ENCODE measurements around the gene PAX5. TPM values are rescaled to one million over a fixed set of nuclear protein-coding genes. Genes with fewer than 3 reads are reported as not detected.

PAX5 gene
- total RNA-seq, 1 experiment from 2014 or later: 0.39 TPM

DNA sequence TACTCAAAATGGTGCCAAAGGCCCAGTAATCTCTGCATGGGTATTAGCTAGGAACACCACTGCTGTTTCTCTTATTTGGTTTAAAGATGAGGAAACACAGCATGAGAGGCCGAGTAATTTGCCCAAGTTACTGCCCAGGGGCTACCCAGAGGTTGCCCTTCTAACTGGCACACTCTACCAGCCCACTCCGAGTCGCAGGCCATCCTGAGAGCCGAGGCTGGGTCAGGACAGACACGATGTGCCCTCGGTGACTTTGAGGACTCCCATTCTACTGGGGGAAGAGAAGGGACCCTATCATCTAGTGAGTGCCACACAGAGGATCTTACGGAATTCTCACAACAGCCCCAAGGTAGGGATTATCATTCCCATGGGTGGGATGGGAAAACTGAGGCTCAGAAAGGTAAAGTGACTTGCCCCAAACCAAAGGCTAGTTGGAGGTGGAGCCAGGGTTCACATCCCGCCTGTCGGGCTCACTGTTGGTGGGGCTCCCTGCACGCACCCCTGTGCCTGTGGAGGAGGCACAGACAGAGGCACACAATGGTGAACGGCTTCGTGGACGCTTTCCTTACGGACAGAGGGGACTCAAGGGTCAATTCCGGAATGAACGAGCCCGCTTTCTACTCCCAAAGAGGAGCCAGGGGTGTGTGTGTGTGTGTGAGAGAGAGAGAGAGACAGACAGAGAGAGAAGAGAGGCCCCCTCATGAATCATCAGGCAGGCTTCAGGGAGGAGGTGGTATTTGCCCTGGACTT, 236.4 kb downstream of the PAX5 start:
- Histone ChIP-seq H2BK20ac (ENCODE audit: low read depth, low read length, poor library complexity, severe bottlenecking) (no peak overlapping the region), H3K14ac (ENCODE audit: insufficient read depth, low read length) (no peak overlapping the region), H3K9me3 (ENCODE audit: control insufficient read depth, low read depth, low read length) (no peaks in the 10 kb centered on the region), H2BK15ac (ENCODE audit: low read depth, low read length) (no peak overlapping the region), H4K5ac (ENCODE audit: insufficient read length, low read depth, low read length) (no peak overlapping the region), H3T11ph (ENCODE audit: low read length) (no peak overlapping the region), H3K27ac (ENCODE audit: insufficient read length, low read depth, low read length) (no peak overlapping the region), H3K9ac (ENCODE audit: extremely low read depth, insufficient read length, low read length) (no peak overlapping the region), H3K56ac (ENCODE audit: insufficient read length, low read depth, low read length) (no peak overlapping the region), H3K4me1 (ENCODE audit: insufficient read depth, low read length) (no peaks in the 10 kb centered on the region), H3K79me2 (ENCODE audit: insufficient read depth, low read length) (no peaks in the 10 kb centered on the region), H2BK5ac (ENCODE audit: insufficient read length, low read length) (no peak overlapping the region), H3K23me2 (ENCODE audit: insufficient read length, low read depth, low read length, poor library complexity, severe bottlenecking) (no peaks in the 10 kb centered on the region), H3K18ac (ENCODE audit: insufficient read length, low read depth, low read length) (no peak overlapping the region), H3K4me2 (ENCODE audit: insufficient read depth, insufficient read length, low read length) (no peak overlapping the region), H3K27me3 (ENCODE audit: insufficient read depth, low read length) (no peaks in the 10 kb centered on the region), H2AFZ (ENCODE audit: low read length) (no peak overlapping the region), H3K4ac (ENCODE audit: low read depth, low read length) (no peak overlapping the region), H4K91ac (ENCODE audit: insufficient read length, low read depth, low read length) (no peak overlapping the region), H2BK12ac (ENCODE audit: insufficient read length, low read depth, low read length) (no peak overlapping the region), H4K20me1 (ENCODE audit: control insufficient read depth, insufficient read depth, insufficient read length) (no peaks in the 10 kb centered on the region), H2BK120ac (ENCODE audit: low read depth, low read length, poor library complexity, severe bottlenecking) (no peak overlapping the region), H3K23ac (ENCODE audit: insufficient read length, low read depth, low read length) (no peak overlapping the region), H4K8ac (replicated peaks; ENCODE audit: insufficient read length, low read depth, low read length) (no peak overlapping the region), H2AK5ac (ENCODE audit: insufficient read length, low read length) (no peak overlapping the region), H3K79me1 (ENCODE audit: insufficient read depth, low read depth, low read length, poor library complexity, severe bottlenecking) (no peaks in the 10 kb centered on the region)
- Mint-ChIP-seq H3K4me1 (peaks cover 10 to 14% of the 10 kb centered on the region in 2 experiments; a peak in 3 of 4 replicates), H3K4me3 (no peak overlapping the region), H3K36me3 (ENCODE audit: insufficient read depth in 1 of 3, low read depth in 3 of 3) (peaks cover 2 to 5% (median 4%) of the 10 kb centered on the region in 3 experiments; a peak in 4 of 7 replicates), H3K9me3 (peaks cover 5 to 9% of the 10 kb centered on the region in 2 experiments), H3K27ac (no peak overlapping the region), H3K27me3 (ENCODE audit: low read depth) (peaks cover 9% of the 10 kb centered on the region)
- no CpG with 5 or more reads among the region's 17 CpGs for WGBS (ENCODE audit: extremely low coverage, insufficient read length, low lambda C conversion rate)
- TF ChIP-seq, protein P1, sequence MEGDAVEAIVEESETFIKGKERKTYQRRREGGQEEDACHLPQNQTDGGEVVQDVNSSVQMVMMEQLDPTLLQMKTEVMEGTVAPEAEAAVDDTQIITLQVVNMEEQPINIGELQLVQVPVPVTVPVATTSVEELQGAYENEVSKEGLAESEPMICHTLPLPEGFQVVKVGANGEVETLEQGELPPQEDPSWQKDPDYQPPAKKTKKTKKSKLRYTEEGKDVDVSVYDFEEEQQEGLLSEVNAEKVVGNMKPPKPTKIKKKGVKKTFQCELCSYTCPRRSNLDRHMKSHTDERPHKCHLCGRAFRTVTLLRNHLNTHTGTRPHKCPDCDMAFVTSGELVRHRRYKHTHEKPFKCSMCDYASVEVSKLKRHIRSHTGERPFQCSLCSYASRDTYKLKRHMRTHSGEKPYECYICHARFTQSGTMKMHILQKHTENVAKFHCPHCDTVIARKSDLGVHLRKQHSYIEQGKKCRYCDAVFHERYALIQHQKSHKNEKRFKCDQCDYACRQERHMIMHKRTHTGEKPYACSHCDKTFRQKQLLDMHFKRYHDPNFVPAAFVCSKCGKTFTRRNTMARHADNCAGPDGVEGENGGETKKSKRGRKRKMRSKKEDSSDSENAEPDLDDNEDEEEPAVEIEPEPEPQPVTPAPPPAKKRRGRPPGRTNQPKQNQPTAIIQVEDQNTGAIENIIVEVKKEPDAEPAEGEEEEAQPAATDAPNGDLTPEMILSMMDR (conservative IDR thresholded peaks at IDR 0.05): no peak
- no peak for DNase-seq
